Activated CD4-positive, alpha-beta memory T cell treated with anti-CD3 and anti-CD28 coated beads, Interleukin-2, amount 10 ng/mL, durations not matched to agents 7 days and 5 days (primary cell): ENCODE data around the gene NID1. TPM values are rescaled to one million over a fixed set of nuclear protein-coding genes. Genes with fewer than 3 reads are reported as not detected.
A peak's percentile ranks its signal among the peaks of the same experiment; 100 is the strongest.
"Not testable (repeated sequence)": the region's sequence is repeated elsewhere in the genome, so short reads cannot be mapped to it uniquely, and the experiment has no call there.

ENCODE experiments used
- CTCF ChIA-PET: fragments of 350-600 bp; sonication (Branson Sonifier 250); formaldehyde crosslinking; loops from one replicate; lab custom pipeline; 2021; ENCODE audit warnings: antibody characterized with exemption, inconsistent platforms; lab: Charles Lee
- POLR2A ChIA-PET: fragments of 350-600 bp; sonication (Branson Sonifier 250); formaldehyde crosslinking; loops from one replicate; lab custom pipeline; 2021; ENCODE audit warnings: antibody characterized with exemption; lab: Charles Lee
- DNase-seq: peaks from one replicate; pipeline ENCODE4 v3.0.0-alpha.2; 2020
- H3K27ac Mint-ChIP-seq: one replicate; pipeline ENCODE4 v1.8.0; 2021; ENCODE audit warnings: mild to moderate bottlenecking, mixed read lengths
- H3K27me3 Mint-ChIP-seq: one replicate; pipeline ENCODE4 v1.8.0; 2021; ENCODE audit warnings: mixed read lengths
- H3K36me3 Mint-ChIP-seq: one replicate; pipeline ENCODE4 v1.8.0; 2021; ENCODE audit warnings: low read depth, mixed read lengths
- H3K4me1 Mint-ChIP-seq: one replicate; pipeline ENCODE4 v1.8.0; 2021; ENCODE audit warnings: mixed read lengths
- H3K4me3 Mint-ChIP-seq: one replicate; pipeline ENCODE4 v1.8.0; 2021; ENCODE audit warnings: mild to moderate bottlenecking, mixed read lengths
- H3K9me3 Mint-ChIP-seq: one replicate; pipeline ENCODE4 v1.8.0; 2021; ENCODE audit warnings: mixed read lengths
- total RNA-seq, 2 experiments: library from RNA; stranded (reverse); gene quantifications; one replicate each; pipeline ENCODE4 v1.2.3, GENCODE V29; 2021

NID1 gene
- total RNA-seq, 2 experiments from 2014 or later = 0.45 TPM

GRCh38 chr1:235938709-235939479 lies 126.0 kb downstream of the NID1 start:
- no peaks in the 10 kb centered on the region for H3K27me3 Mint-ChIP-seq
- peaks cover 5% of the 10 kb centered on the region for H3K36me3 Mint-ChIP-seq
- H3K27ac Mint-ChIP-seq = peak overlapping the region; percentile 70
- peaks cover 34% of the 10 kb centered on the region for H3K4me1 Mint-ChIP-seq
- peaks cover 4% of the 10 kb centered on the region for H3K9me3 Mint-ChIP-seq
- no peak overlapping the region for H3K4me3 Mint-ChIP-seq
- ChIA-PET POLR2A (interaction anchor here (0.7 to 2.0 kb wide), 2 partner anchors 15 to 25 kb away, joined by 3 to 5 read pairs; no protein-coding TSS in a partner anchor), CTCF (interaction anchor here (1.6 kb wide), 1 partner anchor 73 kb away, joined by 4 read pairs; the partner anchor contains the start of gene LYST)
- DNase-seq = no peak

GRCh38 chr1:235937123-235937522 lies 127.8 kb downstream of the NID1 start:
- ChIA-PET CTCF (no interaction called here), POLR2A (no interaction called here)
- Mint-ChIP-seq H3K36me3 (peaks cover 5% of the 10 kb centered on the region), H3K4me3 (no peak overlapping the region), H3K9me3 (peaks cover 4% of the 10 kb centered on the region), H3K27me3 (no peaks in the 10 kb centered on the region), H3K27ac (no peak overlapping the region), H3K4me1 (peaks cover 43% of the 10 kb centered on the region)
- DNase-seq = no peak

- ChIA-PET POLR2A (no interaction called here), CTCF (interaction anchor here (1.2 kb wide), 1 partner anchor 10 kb away, joined by 3 read pairs; no protein-coding TSS in a partner anchor)
- no peaks in the 10 kb centered on the region for H3K27me3 Mint-ChIP-seq
- H3K4me3 Mint-ChIP-seq = no peak overlapping the region
- H3K27ac Mint-ChIP-seq = no peak overlapping the region
- H3K4me1 Mint-ChIP-seq = peaks cover 46% of the 10 kb centered on the region
- H3K9me3 Mint-ChIP-seq = peaks cover 2% of the 10 kb centered on the region
- peaks cover 5% of the 10 kb centered on the region for H3K36me3 Mint-ChIP-seq
- no peak for DNase-seq
Measured at GRCh38 chr1:235935235-235936225, 129.4 kb downstream of the NID1 start.

- Mint-ChIP-seq H3K36me3 (peaks cover 2% of the 10 kb centered on the region), H3K4me1 (peaks cover 34% of the 10 kb centered on the region), H3K4me3 (no peak overlapping the region), H3K9me3 (no peaks in the 10 kb centered on the region), H3K27me3 (no peaks in the 10 kb centered on the region), H3K27ac (no peak overlapping the region)
- no peak for DNase-seq
- ChIA-PET CTCF (interaction anchor here (2.3 kb wide), 1 partner anchor 38 kb away, joined by 8 read pairs; no protein-coding TSS in a partner anchor), POLR2A (no interaction called here)
Measured at GRCh38 chr1:235933766-235934116, 131.1 kb downstream of the NID1 start.

GRCh38 chr1:235933017-235933765 lies 131.7 kb downstream of the NID1 start:
- CTCF ChIA-PET = interaction anchor here (2.3 kb wide), 1 partner anchor 38 kb away, joined by 8 read pairs; no protein-coding TSS in a partner anchor
- no peak overlapping the region for H3K27ac Mint-ChIP-seq

GRCh38 chr1:235932090-235932510 lies 132.8 kb downstream of the NID1 start:
- Mint-ChIP-seq H3K4me1 (peaks cover 22% of the 10 kb centered on the region), H3K27ac (no peak overlapping the region), H3K27me3 (no peaks in the 10 kb centered on the region), H3K4me3 (no peak overlapping the region), H3K9me3 (no peaks in the 10 kb centered on the region), H3K36me3 (no peaks in the 10 kb centered on the region)
- DNase-seq = no peak
- CTCF ChIA-PET = no interaction called here
- POLR2A ChIA-PET = no interaction called here

More at GRCh38 chr1:235933017-235933765, 131.7 kb downstream of the NID1 start:
- Mint-ChIP-seq H3K9me3 (no peaks in the 10 kb centered on the region), H3K4me1 (peaks cover 28% of the 10 kb centered on the region), H3K27me3 (no peaks in the 10 kb centered on the region), H3K4me3 (no peak overlapping the region), H3K36me3 (no peaks in the 10 kb centered on the region)
- POLR2A ChIA-PET = no interaction called here
- DNase-seq = no peak

- ChIA-PET POLR2A (no interaction called here), CTCF (no interaction called here)
- Mint-ChIP-seq H3K9me3 (no peaks in the 10 kb centered on the region), H3K27ac (no peak overlapping the region), H3K27me3 (no peaks in the 10 kb centered on the region), H3K4me1 (peaks cover 21% of the 10 kb centered on the region), H3K36me3 (no peaks in the 10 kb centered on the region), H3K4me3 (no peak overlapping the region)
- no peak for DNase-seq
Measured at GRCh38 chr1:235931171-235931738, 133.6 kb downstream of the NID1 start.

- Mint-ChIP-seq H3K4me3 (no peak overlapping the region), H3K36me3 (no peaks in the 10 kb centered on the region), H3K27me3 (no peaks in the 10 kb centered on the region), H3K9me3 (no peaks in the 10 kb centered on the region), H3K27ac (no peak overlapping the region), H3K4me1 (peaks cover 15% of the 10 kb centered on the region)
- ChIA-PET CTCF (no interaction called here), POLR2A (no interaction called here)
- DNase-seq = no peak
Measured at GRCh38 chr1:235930543-235930942, 134.3 kb downstream of the NID1 start.

GRCh38 chr1:235929216-235929615 lies 135.7 kb downstream of the NID1 start:
- ChIA-PET CTCF (no interaction called here), POLR2A (interaction anchor here (1.0 to 1.3 kb wide), 2 partner anchors 9 to 43 kb away, joined by 3 read pairs; no protein-coding TSS in a partner anchor)
- no peak overlapping the region for H3K4me3 Mint-ChIP-seq
- no peak for DNase-seq
- peaks cover 20% of the 10 kb centered on the region for H3K4me1 Mint-ChIP-seq
- no peak overlapping the region for H3K27ac Mint-ChIP-seq
- no peaks in the 10 kb centered on the region for H3K27me3 Mint-ChIP-seq
- no peaks in the 10 kb centered on the region for H3K36me3 Mint-ChIP-seq
- no peaks in the 10 kb centered on the region for H3K9me3 Mint-ChIP-seq

- ChIA-PET POLR2A (no interaction called here), CTCF (no interaction called here)
- Mint-ChIP-seq H3K4me1 (peaks cover 27% of the 10 kb centered on the region), H3K9me3 (no peaks in the 10 kb centered on the region), H3K27me3 (no peaks in the 10 kb centered on the region), H3K36me3 (no peaks in the 10 kb centered on the region), H3K27ac (no peak overlapping the region), H3K4me3 (no peak overlapping the region)
- DNase-seq = no peak
Measured at GRCh38 chr1:235928197-235928596, 136.7 kb downstream of the NID1 start.

GRCh38 chr1:235927551-235927950 lies 137.3 kb downstream of the NID1 start:
- H3K36me3 Mint-ChIP-seq, POLR2A ChIA-PET, DNase-seq, CTCF ChIA-PET, H3K9me3 Mint-ChIP-seq, H3K27me3 Mint-ChIP-seq, H3K4me3 Mint-ChIP-seq, H3K27ac Mint-ChIP-seq: not testable (repeated sequence)
- H3K4me1 Mint-ChIP-seq = peaks cover 31% of the 10 kb centered on the region
